ENCODE measurements around the gene HRNR.
"Not testable (repeated sequence)": the region's sequence is repeated elsewhere in the genome, so short reads cannot be mapped to it uniquely, and the experiment has no call there.

DNA sequence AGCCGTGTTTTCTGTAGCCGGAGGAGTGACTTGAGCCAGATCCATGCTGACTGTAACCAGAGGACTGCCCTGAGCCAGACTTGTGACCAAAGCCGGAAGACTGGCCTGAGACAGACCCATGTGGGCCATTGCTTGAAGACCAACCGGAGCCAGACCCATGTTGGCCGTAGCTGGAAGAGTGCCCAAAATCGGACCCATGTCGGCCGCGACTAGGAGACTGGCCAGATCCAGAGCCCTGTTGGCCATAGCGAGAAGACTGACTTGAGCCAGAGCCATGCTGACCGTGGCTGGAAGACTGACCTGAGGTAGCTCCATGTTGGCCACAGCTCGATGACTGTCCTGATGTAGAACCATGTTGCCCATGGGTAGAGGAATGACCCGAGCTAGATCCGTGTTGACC lies 4.6 kb downstream of the HRNR start:
- not testable (repeated sequence) for TF ChIP-seq CEBPB (IDR thresholded peaks at IDR 0.05); RAD21 (conservative IDR thresholded peaks at IDR 0.05 in 1 of 2, IDR thresholded peaks at IDR 0.05 in 1 of 2); BHLHE40 (IDR thresholded peaks at IDR 0.05; ENCODE audit: low read depth, low read length); EP300 (IDR thresholded peaks at IDR 0.05); SMC3 (IDR thresholded peaks at IDR 0.05); POLR2A (IDR thresholded peaks at IDR 0.05; ENCODE audit: low read length); HOXA7 (CRISPR knock-in tag; IDR thresholded peaks at IDR 0.05)
- TF ChIP-seq, protein P1, sequence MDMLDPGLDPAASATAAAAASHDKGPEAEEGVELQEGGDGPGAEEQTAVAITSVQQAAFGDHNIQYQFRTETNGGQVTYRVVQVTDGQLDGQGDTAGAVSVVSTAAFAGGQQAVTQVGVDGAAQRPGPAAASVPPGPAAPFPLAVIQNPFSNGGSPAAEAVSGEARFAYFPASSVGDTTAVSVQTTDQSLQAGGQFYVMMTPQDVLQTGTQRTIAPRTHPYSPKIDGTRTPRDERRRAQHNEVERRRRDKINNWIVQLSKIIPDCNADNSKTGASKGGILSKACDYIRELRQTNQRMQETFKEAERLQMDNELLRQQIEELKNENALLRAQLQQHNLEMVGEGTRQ (IDR thresholded peaks at IDR 0.05): not testable (repeated sequence)
- TF ChIP-seq, protein P2, sequence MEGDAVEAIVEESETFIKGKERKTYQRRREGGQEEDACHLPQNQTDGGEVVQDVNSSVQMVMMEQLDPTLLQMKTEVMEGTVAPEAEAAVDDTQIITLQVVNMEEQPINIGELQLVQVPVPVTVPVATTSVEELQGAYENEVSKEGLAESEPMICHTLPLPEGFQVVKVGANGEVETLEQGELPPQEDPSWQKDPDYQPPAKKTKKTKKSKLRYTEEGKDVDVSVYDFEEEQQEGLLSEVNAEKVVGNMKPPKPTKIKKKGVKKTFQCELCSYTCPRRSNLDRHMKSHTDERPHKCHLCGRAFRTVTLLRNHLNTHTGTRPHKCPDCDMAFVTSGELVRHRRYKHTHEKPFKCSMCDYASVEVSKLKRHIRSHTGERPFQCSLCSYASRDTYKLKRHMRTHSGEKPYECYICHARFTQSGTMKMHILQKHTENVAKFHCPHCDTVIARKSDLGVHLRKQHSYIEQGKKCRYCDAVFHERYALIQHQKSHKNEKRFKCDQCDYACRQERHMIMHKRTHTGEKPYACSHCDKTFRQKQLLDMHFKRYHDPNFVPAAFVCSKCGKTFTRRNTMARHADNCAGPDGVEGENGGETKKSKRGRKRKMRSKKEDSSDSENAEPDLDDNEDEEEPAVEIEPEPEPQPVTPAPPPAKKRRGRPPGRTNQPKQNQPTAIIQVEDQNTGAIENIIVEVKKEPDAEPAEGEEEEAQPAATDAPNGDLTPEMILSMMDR (IDR thresholded peaks at IDR 0.05): not testable (repeated sequence)
- TF ChIP-seq, protein P3, sequence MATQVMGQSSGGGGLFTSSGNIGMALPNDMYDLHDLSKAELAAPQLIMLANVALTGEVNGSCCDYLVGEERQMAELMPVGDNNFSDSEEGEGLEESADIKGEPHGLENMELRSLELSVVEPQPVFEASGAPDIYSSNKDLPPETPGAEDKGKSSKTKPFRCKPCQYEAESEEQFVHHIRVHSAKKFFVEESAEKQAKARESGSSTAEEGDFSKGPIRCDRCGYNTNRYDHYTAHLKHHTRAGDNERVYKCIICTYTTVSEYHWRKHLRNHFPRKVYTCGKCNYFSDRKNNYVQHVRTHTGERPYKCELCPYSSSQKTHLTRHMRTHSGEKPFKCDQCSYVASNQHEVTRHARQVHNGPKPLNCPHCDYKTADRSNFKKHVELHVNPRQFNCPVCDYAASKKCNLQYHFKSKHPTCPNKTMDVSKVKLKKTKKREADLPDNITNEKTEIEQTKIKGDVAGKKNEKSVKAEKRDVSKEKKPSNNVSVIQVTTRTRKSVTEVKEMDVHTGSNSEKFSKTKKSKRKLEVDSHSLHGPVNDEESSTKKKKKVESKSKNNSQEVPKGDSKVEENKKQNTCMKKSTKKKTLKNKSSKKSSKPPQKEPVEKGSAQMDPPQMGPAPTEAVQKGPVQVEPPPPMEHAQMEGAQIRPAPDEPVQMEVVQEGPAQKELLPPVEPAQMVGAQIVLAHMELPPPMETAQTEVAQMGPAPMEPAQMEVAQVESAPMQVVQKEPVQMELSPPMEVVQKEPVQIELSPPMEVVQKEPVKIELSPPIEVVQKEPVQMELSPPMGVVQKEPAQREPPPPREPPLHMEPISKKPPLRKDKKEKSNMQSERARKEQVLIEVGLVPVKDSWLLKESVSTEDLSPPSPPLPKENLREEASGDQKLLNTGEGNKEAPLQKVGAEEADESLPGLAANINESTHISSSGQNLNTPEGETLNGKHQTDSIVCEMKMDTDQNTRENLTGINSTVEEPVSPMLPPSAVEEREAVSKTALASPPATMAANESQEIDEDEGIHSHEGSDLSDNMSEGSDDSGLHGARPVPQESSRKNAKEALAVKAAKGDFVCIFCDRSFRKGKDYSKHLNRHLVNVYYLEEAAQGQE (IDR thresholded peaks at IDR 0.05): not testable (repeated sequence)
